ENCODE data around the gene MYOCOS.

GRCh38 chr1:171645553-171646248, 23.7 kb downstream of the MYOCOS start:
- TF ChIP-seq CTCF (IDR thresholded peaks at IDR 0.05) (no peak), POLR2A (IDR thresholded peaks at IDR 0.05) (no peak)

All from suprapubic skin (tissue), 3 donors.